Measurements from ENCODE around the gene FAM209A. TPM values are rescaled to one million over a fixed set of nuclear protein-coding genes. Genes with fewer than 3 reads are reported as not detected.

Gene FAM209A
- total RNA-seq, 3 donors from 2014 or later, result 0.96 TPM; not detected in 2

DNA sequence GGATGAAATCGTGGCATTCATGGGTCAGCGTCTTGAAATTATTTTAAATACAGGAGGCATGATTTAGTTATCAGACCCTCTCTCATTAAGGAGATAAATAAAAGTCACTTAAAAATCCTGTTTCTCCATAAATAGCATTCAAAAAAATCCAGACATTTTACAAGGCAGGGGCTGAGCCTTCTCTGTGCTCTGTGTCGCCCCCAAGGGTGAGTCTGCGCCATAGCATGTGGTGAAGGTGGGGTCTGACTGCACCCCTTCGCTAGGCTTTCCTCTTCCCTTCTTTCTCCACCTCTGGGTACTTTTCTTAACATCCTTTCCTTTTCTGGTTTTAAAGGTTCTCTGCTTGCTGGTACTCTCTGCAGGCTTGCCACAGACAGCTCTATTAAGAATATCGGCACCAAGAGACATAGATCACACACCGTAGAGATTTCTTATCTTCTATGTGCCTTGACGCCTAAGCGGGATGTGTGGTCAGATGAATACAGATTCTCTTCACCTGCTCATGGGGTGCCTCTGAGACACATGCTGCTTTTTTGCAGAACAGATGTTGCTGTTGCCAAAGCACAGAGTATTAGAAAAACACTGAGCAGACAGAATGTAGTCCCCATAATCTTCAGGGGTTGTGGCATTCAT is 20.1 kb upstream of the FAM209A start:
- no peak for DNase-seq (ENCODE audit: low spot score in 2 of 2)
- Histone ChIP-seq H3K4me3 (no peak overlapping the region), H3K27ac (no peak overlapping the region), H3K4me1 (no peaks in the 10 kb centered on the region), H3K36me3 (no peaks in the 10 kb centered on the region), H3K9me3 (no peaks in the 10 kb centered on the region), H3K27me3 (no peaks in the 10 kb centered on the region)
- TF ChIP-seq, protein P1, sequence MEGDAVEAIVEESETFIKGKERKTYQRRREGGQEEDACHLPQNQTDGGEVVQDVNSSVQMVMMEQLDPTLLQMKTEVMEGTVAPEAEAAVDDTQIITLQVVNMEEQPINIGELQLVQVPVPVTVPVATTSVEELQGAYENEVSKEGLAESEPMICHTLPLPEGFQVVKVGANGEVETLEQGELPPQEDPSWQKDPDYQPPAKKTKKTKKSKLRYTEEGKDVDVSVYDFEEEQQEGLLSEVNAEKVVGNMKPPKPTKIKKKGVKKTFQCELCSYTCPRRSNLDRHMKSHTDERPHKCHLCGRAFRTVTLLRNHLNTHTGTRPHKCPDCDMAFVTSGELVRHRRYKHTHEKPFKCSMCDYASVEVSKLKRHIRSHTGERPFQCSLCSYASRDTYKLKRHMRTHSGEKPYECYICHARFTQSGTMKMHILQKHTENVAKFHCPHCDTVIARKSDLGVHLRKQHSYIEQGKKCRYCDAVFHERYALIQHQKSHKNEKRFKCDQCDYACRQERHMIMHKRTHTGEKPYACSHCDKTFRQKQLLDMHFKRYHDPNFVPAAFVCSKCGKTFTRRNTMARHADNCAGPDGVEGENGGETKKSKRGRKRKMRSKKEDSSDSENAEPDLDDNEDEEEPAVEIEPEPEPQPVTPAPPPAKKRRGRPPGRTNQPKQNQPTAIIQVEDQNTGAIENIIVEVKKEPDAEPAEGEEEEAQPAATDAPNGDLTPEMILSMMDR (IDR thresholded peaks at IDR 0.05), result no peak
- TF ChIP-seq POLR2AphosphoS5 (IDR thresholded peaks at IDR 0.05), result no peak
- no peak for TF ChIP-seq POLR2A (IDR thresholded peaks at IDR 0.05)
- intact Hi-C loops (cut with DNase I; ENCODE audit: low total_unique reads), result no loop called here

- TF ChIP-seq POLR2AphosphoS5 (IDR thresholded peaks at IDR 0.05) (no peak), POLR2A (IDR thresholded peaks at IDR 0.05) (no peak)
- TF ChIP-seq, protein P1 (IDR thresholded peaks at IDR 0.05), result no peak
- no peak overlapping the region for H3K4me3 ChIP-seq
- H3K27ac ChIP-seq, result no peak overlapping the region
- no peaks in the 10 kb centered on the region for H3K27me3 ChIP-seq
- intact Hi-C loops (cut with DNase I; ENCODE audit: low total_unique reads), result no loop called here
- no peak for DNase-seq (ENCODE audit: low spot score in 2 of 2)
- H3K9me3 ChIP-seq, result no peaks in the 10 kb centered on the region
- no peaks in the 10 kb centered on the region for H3K36me3 ChIP-seq
- no peaks in the 10 kb centered on the region for H3K4me1 ChIP-seq
These were observed 18.4 kb upstream of the FAM209A start for GRCh38 chr20:56506103-56506502.

DNA sequence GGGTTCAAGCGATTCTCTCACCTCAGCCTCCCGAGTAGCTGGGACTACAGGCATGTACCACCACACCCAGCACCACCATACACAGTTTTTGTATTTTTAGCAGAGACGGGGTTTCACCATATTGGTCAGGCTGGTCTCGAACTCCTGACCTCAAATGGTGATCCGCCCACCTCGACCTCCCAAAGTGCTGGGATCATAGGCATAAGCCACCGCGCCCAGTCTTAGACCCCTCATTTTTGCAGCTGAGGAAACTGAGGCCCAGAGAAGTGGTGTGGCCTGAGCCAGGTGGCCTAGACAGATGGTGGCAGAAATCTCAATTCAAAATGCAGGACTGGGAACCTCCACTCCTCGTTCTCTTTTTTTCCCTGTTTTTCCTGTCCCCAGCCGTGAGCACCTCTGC is 12.6 kb upstream of the FAM209A start:
- Histone ChIP-seq H3K4me1 (no peaks in the 10 kb centered on the region), H3K27ac (no peak overlapping the region), H3K36me3 (peaks cover 1% of the 10 kb centered on the region), H3K27me3 (no peaks in the 10 kb centered on the region), H3K4me3 (no peak overlapping the region), H3K9me3 (no peaks in the 10 kb centered on the region)
- no peak for DNase-seq (ENCODE audit: low spot score in 2 of 2)
- intact Hi-C loops (cut with DNase I; ENCODE audit: low total_unique reads), result no loop called here
- TF ChIP-seq POLR2AphosphoS5 (IDR thresholded peaks at IDR 0.05) (no peak), POLR2A (IDR thresholded peaks at IDR 0.05) (no peak)
- TF ChIP-seq, protein P1 (IDR thresholded peaks at IDR 0.05), result no peak

DNA sequence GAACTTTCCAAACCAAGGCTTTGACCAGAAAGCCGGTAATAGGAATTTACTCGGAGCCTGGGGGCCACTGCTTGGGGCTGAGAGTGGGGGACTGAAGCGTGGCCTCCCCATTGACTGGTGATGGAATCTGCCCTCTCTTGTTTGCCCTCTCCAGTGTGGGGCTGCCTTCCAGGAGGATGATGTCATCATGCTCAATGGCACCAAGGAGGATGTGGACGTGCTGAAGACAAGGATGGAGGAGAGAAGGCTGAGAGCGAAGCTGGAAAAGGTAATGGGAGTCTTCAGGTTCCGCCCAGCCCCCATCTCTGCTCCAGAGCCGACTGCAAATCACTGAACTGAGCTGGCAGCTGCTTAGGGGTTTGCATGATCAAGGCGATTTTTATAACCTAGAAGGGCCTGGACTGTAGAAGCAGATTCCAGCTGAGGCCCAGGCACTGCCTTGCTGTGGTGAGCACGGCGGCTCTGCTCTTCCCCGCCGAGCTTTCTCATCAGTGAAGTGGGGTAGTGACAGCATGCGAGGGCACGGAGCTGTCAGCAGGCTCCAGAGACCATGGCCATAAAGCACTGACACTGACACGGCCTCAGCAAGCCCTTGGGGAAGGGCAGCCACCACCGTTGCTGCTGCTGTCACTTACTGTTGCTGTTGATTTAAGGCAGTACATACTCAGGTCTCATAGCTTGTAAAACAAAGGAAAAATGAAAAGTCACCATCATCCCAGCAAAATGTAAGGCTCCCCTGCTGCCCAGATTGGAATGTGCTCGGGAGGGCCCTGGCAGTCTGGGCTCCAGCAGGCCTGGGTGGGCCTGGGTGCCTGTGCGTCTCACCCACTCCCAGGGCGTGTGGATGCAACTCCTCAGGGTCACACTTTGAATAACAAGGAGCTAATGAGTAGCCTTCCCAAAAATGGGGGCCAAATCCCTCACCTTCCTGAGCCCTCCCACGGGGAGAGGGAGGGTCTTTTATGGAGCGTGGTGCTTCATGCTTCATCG is 11.1 kb upstream of the FAM209A start:
- Histone ChIP-seq H3K27ac (no peak overlapping the region), H3K36me3 (peaks cover 12% of the 10 kb centered on the region), H3K4me3 (no peak overlapping the region), H3K9me3 (no peaks in the 10 kb centered on the region), H3K4me1 (no peaks in the 10 kb centered on the region), H3K27me3 (no peaks in the 10 kb centered on the region)
- TF ChIP-seq, protein P1 (IDR thresholded peaks at IDR 0.05), result no peak
- no peak for TF ChIP-seq POLR2A (IDR thresholded peaks at IDR 0.05)
- no peak for TF ChIP-seq POLR2AphosphoS5 (IDR thresholded peaks at IDR 0.05)
- DNase-seq (ENCODE audit: low spot score in 2 of 2), result no peak
- intact Hi-C loops (cut with DNase I; ENCODE audit: low total_unique reads), result no loop called here

DNA sequence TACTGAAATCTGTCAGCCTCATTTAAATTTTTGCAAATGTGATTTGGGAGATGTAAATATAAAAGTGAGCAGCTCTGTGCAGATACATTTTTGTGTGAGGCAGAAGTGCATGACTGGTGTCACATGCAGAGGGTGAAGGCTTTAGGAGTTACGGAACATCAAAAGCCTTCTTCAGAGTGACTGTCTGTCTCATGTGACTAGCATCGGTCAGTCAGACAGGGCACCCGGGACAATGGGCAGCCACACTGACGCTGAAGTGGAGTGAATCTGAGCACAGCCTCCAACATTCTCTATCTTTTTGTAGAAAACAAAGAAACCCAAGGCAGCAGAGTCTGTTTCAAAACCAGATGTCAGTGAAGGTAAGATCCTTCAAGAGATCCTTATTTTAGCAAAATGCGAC is 7.9 kb upstream of the FAM209A start:
- peaks cover 27% of the 10 kb centered on the region for H3K36me3 ChIP-seq
- TF ChIP-seq POLR2AphosphoS5 (IDR thresholded peaks at IDR 0.05), result no peak
- no peak for TF ChIP-seq POLR2A (IDR thresholded peaks at IDR 0.05)
- TF ChIP-seq, protein P1 (IDR thresholded peaks at IDR 0.05), result no peak

More for the DNA sequence above, 7.9 kb upstream of the FAM209A start:
- Histone ChIP-seq H3K4me3 (no peak overlapping the region), H3K9me3 (peaks cover 12 to 21% of the 10 kb centered on the region in 2 donors), H3K27me3 (no peaks in the 10 kb centered on the region), H3K27ac (no peak overlapping the region), H3K4me1 (no peaks in the 10 kb centered on the region)
- intact Hi-C loops (cut with DNase I; ENCODE audit: low total_unique reads), result no loop called here
- DNase-seq (ENCODE audit: low spot score in 2 of 2), result no peak

All from breast epithelium (tissue), 4 donors.